Caki2 (cell line): ENCODE data around the gene DUOXA1. TPM values are rescaled to one million over a fixed set of nuclear protein-coding genes. Genes with fewer than 3 reads are reported as not detected.

Experiments
- DNase-seq: peaks from one replicate; pipeline ENCODE4 v3.0.0-alpha.2; 2015; ENCODE audit warnings: low read depth
- in situ Hi-C: cut with HindIII; loops from 2 replicates; pipeline ENCODE4 v1.10.0; 2016; ENCODE audit warnings: low sequenced_read_pairs, low pct_unique_long_range_greater_than_20kb, mixed read lengths
- total RNA-seq: library from RNA; depleted of rRNA; stranded (reverse); fragments of >200 nt; shearing (Covaris generic); gene quantifications from 2 replicates; pipeline ENCODE4 v1.2.3, GENCODE V29; 2014; ENCODE audit warnings: low replicate concordance; rRNA removed

DUOXA1 gene
- not detected in 2 replicates for total RNA-seq

- in situ Hi-C loops: no loop called here
Measured at GRCh38 chr15:45129651-45130129, at the start of gene DUOXA1, which contains the start of gene DUOX1. TSS of gene DUOXA1 (minus strand) at chr15:45129879. CDS start at chr15:45123014, 6,865 bp downstream. TSS of gene DUOX1 (plus strand) at chr15:45129994. CDS start at chr15:45131967, 1,973 bp downstream.

GRCh38 chr15:45177285-45177684 lies 47.6 kb upstream of the DUOXA1 start:
- DNase-seq: no peak
- in situ Hi-C loops: no loop called here

More at GRCh38 chr15:45129651-45130129, at the start of gene DUOXA1, which contains the start of gene DUOX1:
- no peak for DNase-seq

- DNase-seq: no peak
- in situ Hi-C loops: no loop called here
Measured at GRCh38 chr15:45174577-45174976, 44.9 kb upstream of the DUOXA1 start.

- in situ Hi-C loops: no loop called here
- no peak for DNase-seq
Measured at GRCh38 chr15:45174069-45174468, 44.4 kb upstream of the DUOXA1 start.

- in situ Hi-C loops: no loop called here
- DNase-seq: no peak
Measured at GRCh38 chr15:45171912-45172311, 42.2 kb upstream of the DUOXA1 start.

GRCh38 chr15:45169608-45170480 lies 40.2 kb upstream of the DUOXA1 start:
- in situ Hi-C loops: no loop called here
- no peak for DNase-seq

GRCh38 chr15:45168751-45169551 lies 39.3 kb upstream of the DUOXA1 start:
- in situ Hi-C loops: no loop called here
- DNase-seq: no peak

- in situ Hi-C loops: no loop called here
- no peak for DNase-seq
Measured at GRCh38 chr15:45168286-45168685, 38.6 kb upstream of the DUOXA1 start.

- in situ Hi-C loops: no loop called here
- no peak for DNase-seq
Measured at GRCh38 chr15:45167631-45168205, 38.0 kb upstream of the DUOXA1 start.

- in situ Hi-C loops: no loop called here
- DNase-seq: peak; percentile 67
Measured at GRCh38 chr15:45166834-45167630, 37.4 kb upstream of the DUOXA1 start.

GRCh38 chr15:45165536-45165935 lies 35.9 kb upstream of the DUOXA1 start:
- DNase-seq: no peak
- in situ Hi-C loops: no loop called here

- DNase-seq: no peak
- in situ Hi-C loops: no loop called here
Measured at GRCh38 chr15:45164914-45165313, 35.2 kb upstream of the DUOXA1 start.

- no peak for DNase-seq
- in situ Hi-C loops: no loop called here
Measured at GRCh38 chr15:45163508-45163856, 33.8 kb upstream of the DUOXA1 start.

GRCh38 chr15:45162771-45163507 lies 33.3 kb upstream of the DUOXA1 start:
- DNase-seq: peak; percentile 78
- in situ Hi-C loops: no loop called here

- DNase-seq: no peak
- in situ Hi-C loops: no loop called here
Measured at GRCh38 chr15:45161666-45162065, 32.0 kb upstream of the DUOXA1 start.

- in situ Hi-C loops: no loop called here
- no peak for DNase-seq
Measured at GRCh38 chr15:45157974-45158373, 28.3 kb upstream of the DUOXA1 start.

- no peak for DNase-seq
- in situ Hi-C loops: no loop called here
Measured at GRCh38 chr15:45156744-45157455, 27.2 kb upstream of the DUOXA1 start.
